A673 (cell line): ENCODE measurements around the gene FRMPD4. TPM values are rescaled to one million over a fixed set of nuclear protein-coding genes. Genes with fewer than 3 reads are reported as not detected.

Experiments
- BruUV-seq: library from RNA; stranded (reverse); fragments of 400-500 nt; replicated peaks from 2 replicates; lab custom pipeline; 2021; lab: Mats Ljungman, UMichigan
- CTCF ChIA-PET: fragments of 300-600 bp; sonication (Branson Sonifier 250); formaldehyde crosslinking; loops from one replicate; lab custom pipeline; 2022; ENCODE audit warnings: antibody characterized with exemption; lab: Charles Lee
- POLR2A ChIA-PET: fragments of 300-600 bp; sonication (Branson Sonifier 250); formaldehyde crosslinking; loops from one replicate; lab custom pipeline; 2022; ENCODE audit warnings: antibody characterized with exemption; ENCODE audit not compliant: low non-redundant PET; lab: Charles Lee
- DNase-seq: peaks from one replicate; pipeline ENCODE4 v3.0.0-alpha.2; 2015; ENCODE audit warnings: low spot score
- H3K27ac ChIP-seq: fragments of 200-600 bp; sonication (generic); 2 replicates; pipeline ENCODE4 v1.5.1; 2016; ENCODE audit warnings: mixed run types, low read depth, mild to moderate bottlenecking, mixed read lengths, antibody characterized with exemption, low read length; ENCODE audit not compliant: poor library complexity, severe bottlenecking
- H3K27me3 ChIP-seq: fragments of 200-600 bp; sonication (generic); replicated peaks from 2 replicates; pipeline ENCODE4 v1.6.1; 2017; ENCODE audit warnings: mixed run types, low read depth, mild to moderate bottlenecking, mixed read lengths, antibody characterized with exemption, low read length; ENCODE audit not compliant: insufficient read depth, poor library complexity
- H3K36me3 ChIP-seq: fragments of 200-600 bp; sonication (generic); 2 replicates; pipeline ENCODE4 v1.6.1; 2016; ENCODE audit warnings: mixed run types, mild to moderate bottlenecking, mixed read lengths, antibody characterized with exemption, low read length; ENCODE audit not compliant: insufficient read depth, poor library complexity, severe bottlenecking
- H3K4me1 ChIP-seq: fragments of 200-600 bp; sonication (generic); 2 replicates; pipeline ENCODE4 v1.6.1; 2017; ENCODE audit warnings: mixed run types, mild to moderate bottlenecking, mixed read lengths, antibody characterized with exemption, low read length; ENCODE audit not compliant: insufficient read depth, poor library complexity, severe bottlenecking
- H3K4me3 ChIP-seq: fragments of 200-600 bp; sonication (generic); 2 replicates; pipeline ENCODE4 v1.5.1; 2016; ENCODE audit warnings: low read depth, mixed run types, mild to moderate bottlenecking, mixed read lengths, low read length; ENCODE audit not compliant: poor library complexity, severe bottlenecking
- H3K9me3 ChIP-seq: fragments of 200-600 bp; sonication (generic); 2 replicates; pipeline ENCODE4 v1.6.1; 2016; ENCODE audit warnings: mixed run types, low read depth, mild to moderate bottlenecking, mixed read lengths, antibody characterized with exemption, low read length; ENCODE audit not compliant: poor library complexity, severe bottlenecking
- CTCF ChIP-seq: fragments of 300-800, 200-600 bp; sonication (generic); conservative IDR thresholded peaks from 2 replicates; pipeline ENCODE4 v1.5.1; 2017; ENCODE audit warnings: low read depth, mild to moderate bottlenecking, antibody characterized with exemption, low read length, moderate library complexity, mixed read lengths
- EZH2 ChIP-seq: fragments of 200-600 bp; sonication (generic); IDR thresholded peaks from 2 replicates; pipeline ENCODE4 v1.6.1; 2017; ENCODE audit warnings: borderline replicate concordance, low read depth, mild to moderate bottlenecking, mixed read lengths, antibody characterized with exemption, low read length; ENCODE audit not compliant: poor library complexity, severe bottlenecking
- intact Hi-C: fragments of 100-400 bp; cut with micrococcal nuclease; formaldehyde crosslinking; loops from one replicate; pipeline ENCODE4 v1.10.0; 2022; ENCODE audit not compliant: unreplicated experiment
- total RNA-seq: library from RNA; stranded (reverse); gene quantifications from 2 replicates; pipeline ENCODE4 v1.2.3, GENCODE V29; 2021

FRMPD4 gene
- total RNA-seq, 1 experiment from 2014 or later: not detected

- ChIA-PET POLR2A (no interaction called here), CTCF (no interaction called here)
- H3K36me3 ChIP-seq: no peaks in the 10 kb centered on the region
- intact Hi-C loops: no loop called here
- no peak overlapping the region for H3K27ac ChIP-seq
- no peaks in the 10 kb centered on the region for H3K4me1 ChIP-seq
- peaks cover 9% of the 10 kb centered on the region for H3K27me3 ChIP-seq
- no TSS peak for BruUV-seq
- no peaks in the 10 kb centered on the region for H3K9me3 ChIP-seq
- TF ChIP-seq EZH2: no peak
- no peak for TF ChIP-seq CTCF
- H3K4me3 ChIP-seq: no peak overlapping the region
- DNase-seq: no peak
Observed at GRCh38 chrX:12595720-12596119, 457.4 kb downstream of the FRMPD4 start.

GRCh38 chrX:12610079-12610478 is 471.8 kb downstream of the FRMPD4 start:
- ChIA-PET CTCF (no interaction called here), POLR2A (no interaction called here)
- Histone ChIP-seq H3K27me3 (peaks cover 6% of the 10 kb centered on the region), H3K4me1 (no peaks in the 10 kb centered on the region), H3K9me3 (no peaks in the 10 kb centered on the region), H3K4me3 (no peak overlapping the region), H3K36me3 (no peaks in the 10 kb centered on the region), H3K27ac (no peak overlapping the region)
- intact Hi-C loops: no loop called here
- TF ChIP-seq CTCF: no peak
- TF ChIP-seq EZH2: no peak
- no peak for DNase-seq
- BruUV-seq: no TSS peak

DNA sequence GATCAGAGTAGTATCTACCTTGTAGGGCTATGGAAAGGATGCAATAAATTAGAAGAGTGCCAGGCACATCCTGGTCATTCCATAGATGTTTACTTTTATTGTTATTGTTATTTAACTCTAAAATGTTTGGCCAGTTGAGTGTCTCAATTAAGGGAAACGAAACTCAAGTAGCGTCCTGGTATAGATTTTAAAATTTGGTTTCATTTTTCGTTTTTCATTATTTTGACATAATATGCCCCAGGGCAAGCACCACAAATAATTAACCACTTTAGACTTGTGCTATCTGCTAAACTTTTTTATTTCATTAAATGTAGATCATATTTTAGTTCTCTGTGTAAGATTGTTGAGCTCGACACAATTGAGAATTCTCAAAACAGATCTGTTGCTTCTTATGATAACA is 473.2 kb downstream of the FRMPD4 start:
- BruUV-seq: no TSS peak
- ChIA-PET CTCF (no interaction called here), POLR2A (no interaction called here)
- H3K4me3 ChIP-seq: no peak overlapping the region
- no peaks in the 10 kb centered on the region for H3K4me1 ChIP-seq
- H3K27ac ChIP-seq: no peak overlapping the region
- no peak for TF ChIP-seq EZH2
- intact Hi-C loops: no loop called here
- DNase-seq: no peak
- H3K9me3 ChIP-seq: no peaks in the 10 kb centered on the region
- no peaks in the 10 kb centered on the region for H3K36me3 ChIP-seq
- peaks cover 6% of the 10 kb centered on the region for H3K27me3 ChIP-seq

DNA sequence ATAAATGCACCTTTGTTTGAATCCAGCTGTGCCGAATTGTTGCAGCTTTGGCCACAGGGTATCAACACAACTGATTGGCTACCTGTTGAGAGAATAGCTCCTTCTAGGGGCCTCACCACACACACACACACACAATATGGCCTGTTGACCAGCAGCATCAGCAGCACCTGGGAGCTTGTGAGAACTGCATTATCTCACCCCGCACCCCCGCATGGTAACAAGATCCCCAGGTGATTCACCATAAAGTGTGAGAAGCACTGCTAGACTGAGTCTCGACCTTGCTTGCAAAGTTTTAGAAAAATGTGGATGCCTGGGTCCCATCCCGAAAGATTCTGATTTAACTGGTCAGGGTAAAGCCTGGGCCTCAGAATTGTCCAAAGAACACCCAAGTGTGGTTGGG is 476.0 kb downstream of the FRMPD4 start:
- H3K4me3 ChIP-seq: no peak overlapping the region
- TF ChIP-seq EZH2 (no peak), CTCF (no peak)
- BruUV-seq: no TSS peak
- H3K9me3 ChIP-seq: no peaks in the 10 kb centered on the region
- no peak for DNase-seq
- intact Hi-C loops: no loop called here
- no peaks in the 10 kb centered on the region for H3K36me3 ChIP-seq
- POLR2A ChIA-PET: no interaction called here
- H3K4me1 ChIP-seq: no peaks in the 10 kb centered on the region
- peaks cover 6% of the 10 kb centered on the region for H3K27me3 ChIP-seq
- CTCF ChIA-PET: no interaction called here
- no peak overlapping the region for H3K27ac ChIP-seq
